ENCODE measurements around the gene CHMP4B.

- no peak for TF ChIP-seq MYC (IDR thresholded peaks at IDR 0.05; ENCODE audit: low read depth, low read length)
- TF ChIP-seq CTCF (IDR thresholded peaks at IDR 0.05; ENCODE audit: low read depth, low read length), result no peak
- TF ChIP-seq MAX (IDR thresholded peaks at IDR 0.05; ENCODE audit: low read depth, low read length), result no peak
Measured at GRCh38 chr20:33896509-33896908, 85.4 kb downstream of the CHMP4B start.
